Dermis blood vessel endothelial cell (primary cell): ENCODE results near the gene SPEM2. TPM values are rescaled to one million over a fixed set of nuclear protein-coding genes. Genes with fewer than 3 reads are reported as not detected.

Source experiments
- DNase-seq: peaks from one replicate; pipeline ENCODE4 v3.0.0; 2010
- total RNA-seq: library from RNA; depleted of rRNA; stranded (reverse); fragments of >200 nt; gene quantifications from 2 replicates; pipeline ENCODE4 v1.2.3, GENCODE V29; 2014

SPEM2 gene
- total RNA-seq = not detected in 2 replicates

DNA sequence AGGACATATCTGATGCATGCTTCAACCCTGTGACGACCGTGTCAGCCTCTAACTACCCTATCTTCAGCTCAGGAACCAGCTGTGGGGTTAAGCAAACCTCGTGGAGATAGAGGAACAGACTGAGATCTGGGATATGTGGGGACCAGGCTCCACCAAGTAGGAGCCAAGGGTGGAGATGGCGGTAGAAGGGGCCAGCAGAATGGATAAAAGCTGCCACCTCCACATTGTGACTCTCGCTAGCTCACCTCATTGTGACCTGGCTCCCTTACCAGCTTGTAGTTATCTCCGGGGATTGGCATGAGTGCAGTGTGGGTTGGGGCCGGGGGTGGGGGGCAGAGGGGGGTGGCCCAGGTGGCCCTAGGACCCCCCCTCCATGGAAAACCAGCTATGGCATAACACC, at the start of gene SPEM2:
TSS of gene SPEM2 (plus strand) at position 301 of the 400 bp plus-strand sequence. CDS start at position 374, 73 bp downstream.
- DNase-seq = no peak

- no peak for DNase-seq
Measured at GRCh38 chr17:7379134-7379533, 46.3 kb upstream of the SPEM2 start.

GRCh38 chr17:7380321-7380720, 45.1 kb upstream of the SPEM2 start:
- no peak for DNase-seq

DNA sequence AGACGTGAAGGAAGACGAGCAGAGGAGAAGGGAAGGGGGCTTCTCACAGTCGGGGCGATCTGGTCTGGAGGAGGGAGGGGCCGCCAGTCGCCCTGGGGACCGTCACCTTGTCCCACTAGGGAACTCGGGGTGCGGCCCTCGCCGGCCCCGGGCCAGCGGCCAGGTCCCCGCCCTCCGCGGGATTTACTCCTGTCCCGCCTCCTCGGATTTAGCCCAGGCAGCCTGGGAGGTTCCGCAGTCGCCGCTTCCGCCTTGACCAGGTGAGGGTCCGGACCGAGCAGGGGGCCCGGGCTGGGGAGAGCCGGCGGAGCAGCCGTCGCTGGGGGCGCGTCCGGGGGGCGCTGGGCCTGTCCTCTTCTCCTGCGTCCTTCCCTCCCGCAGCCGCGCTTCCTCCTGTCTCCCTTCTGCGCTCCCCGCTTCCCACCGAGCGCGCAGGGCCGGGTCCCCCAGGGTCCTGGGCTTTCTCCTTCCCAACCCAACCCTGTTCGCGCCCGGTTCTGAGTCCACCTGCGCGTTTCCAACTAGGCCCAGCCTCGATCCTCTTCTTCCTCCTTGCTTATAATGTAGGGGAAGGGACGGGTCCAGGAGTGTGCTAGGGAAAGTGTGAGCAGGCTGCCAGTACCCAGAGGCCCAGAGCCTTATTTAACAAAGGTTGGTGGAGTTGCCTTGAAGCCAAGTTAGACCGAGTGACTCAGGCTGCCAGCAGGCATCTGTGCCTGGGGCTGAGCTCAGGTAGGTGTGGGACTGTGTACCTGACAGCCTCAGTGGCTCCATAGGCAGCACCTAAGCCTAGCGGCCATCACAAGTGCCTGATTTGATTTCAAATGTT, 44.3 kb upstream of the SPEM2 start, which contains the start of gene TNK1:
TSS of gene TNK1 (plus strand) at position 235 of the 829 bp plus-strand sequence. CDS start 1,838 bp downstream, outside the sequence.
- no peak for DNase-seq

DNA sequence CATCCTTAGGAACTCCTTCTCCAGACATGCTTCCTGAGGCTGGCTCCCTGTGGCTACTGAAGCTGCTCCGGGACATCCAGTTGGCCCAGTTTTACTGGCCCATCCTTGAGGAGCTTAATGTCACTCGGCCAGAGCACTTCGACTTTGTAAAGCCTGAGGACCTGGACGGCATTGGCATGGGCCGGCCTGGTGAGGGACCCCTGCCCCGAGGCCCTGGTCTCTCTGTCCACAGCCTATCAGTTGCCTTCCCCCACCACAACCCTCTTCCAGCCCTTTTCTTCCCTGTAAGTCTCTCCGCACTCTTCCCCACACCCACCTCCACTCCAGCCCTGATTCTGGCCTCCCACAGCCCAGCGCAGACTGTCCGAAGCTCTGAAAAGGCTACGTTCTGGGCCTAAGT, 42.5 kb upstream of the SPEM2 start:
- no peak for DNase-seq

DNA sequence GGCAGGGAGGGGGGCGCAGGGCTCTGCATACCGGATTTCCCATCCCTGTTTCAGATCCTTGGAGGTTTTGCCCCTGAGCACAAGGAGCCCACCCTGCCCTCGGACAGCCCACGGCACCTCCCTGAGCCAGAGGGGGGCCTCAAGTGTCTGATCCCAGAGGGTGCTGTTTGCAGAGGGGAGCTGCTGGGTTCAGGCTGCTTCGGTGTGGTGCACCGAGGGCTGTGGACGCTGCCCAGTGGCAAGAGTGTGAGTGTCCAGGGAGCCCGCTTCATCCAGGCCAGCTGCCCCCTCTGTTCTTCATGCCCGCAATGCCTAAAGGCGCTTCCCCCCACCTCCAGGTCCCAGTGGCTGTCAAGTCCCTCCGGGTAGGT, 42.1 kb upstream of the SPEM2 start:
- no peak for DNase-seq

GRCh38 chr17:7383742-7384488, 41.5 kb upstream of the SPEM2 start:
- DNase-seq = peak; percentile 45

- no peak for DNase-seq
Measured at GRCh38 chr17:7384489-7385081, 40.8 kb upstream of the SPEM2 start.

- DNase-seq = no peak
Measured at GRCh38 chr17:7388856-7389255, 36.6 kb upstream of the SPEM2 start.

GRCh38 chr17:7389924-7390910, 35.2 kb upstream of the SPEM2 start:
- DNase-seq = no peak

DNA sequence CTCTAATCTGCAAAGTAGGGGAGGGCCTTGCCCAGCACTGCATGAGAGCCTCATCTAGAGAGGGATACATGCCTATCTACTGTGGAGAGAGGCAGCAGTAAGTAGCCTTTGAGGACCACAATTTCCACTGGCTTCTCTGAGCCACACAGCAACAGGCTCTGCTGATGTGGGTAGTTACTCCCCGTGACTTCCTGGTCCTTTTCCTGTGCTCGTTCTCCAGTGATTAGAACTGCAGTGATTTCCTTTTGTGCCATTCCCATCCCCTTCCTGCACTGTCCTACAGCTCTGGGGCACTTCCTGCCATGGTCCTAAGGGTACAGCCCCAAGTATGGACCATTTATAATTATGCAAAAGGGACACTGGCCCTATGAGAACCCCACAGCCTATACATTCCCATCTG, 34.1 kb upstream of the SPEM2 start:
- DNase-seq = peak; percentile 54

- DNase-seq = no peak
Measured at GRCh38 chr17:7392696-7393612, 32.5 kb upstream of the SPEM2 start.

DNA sequence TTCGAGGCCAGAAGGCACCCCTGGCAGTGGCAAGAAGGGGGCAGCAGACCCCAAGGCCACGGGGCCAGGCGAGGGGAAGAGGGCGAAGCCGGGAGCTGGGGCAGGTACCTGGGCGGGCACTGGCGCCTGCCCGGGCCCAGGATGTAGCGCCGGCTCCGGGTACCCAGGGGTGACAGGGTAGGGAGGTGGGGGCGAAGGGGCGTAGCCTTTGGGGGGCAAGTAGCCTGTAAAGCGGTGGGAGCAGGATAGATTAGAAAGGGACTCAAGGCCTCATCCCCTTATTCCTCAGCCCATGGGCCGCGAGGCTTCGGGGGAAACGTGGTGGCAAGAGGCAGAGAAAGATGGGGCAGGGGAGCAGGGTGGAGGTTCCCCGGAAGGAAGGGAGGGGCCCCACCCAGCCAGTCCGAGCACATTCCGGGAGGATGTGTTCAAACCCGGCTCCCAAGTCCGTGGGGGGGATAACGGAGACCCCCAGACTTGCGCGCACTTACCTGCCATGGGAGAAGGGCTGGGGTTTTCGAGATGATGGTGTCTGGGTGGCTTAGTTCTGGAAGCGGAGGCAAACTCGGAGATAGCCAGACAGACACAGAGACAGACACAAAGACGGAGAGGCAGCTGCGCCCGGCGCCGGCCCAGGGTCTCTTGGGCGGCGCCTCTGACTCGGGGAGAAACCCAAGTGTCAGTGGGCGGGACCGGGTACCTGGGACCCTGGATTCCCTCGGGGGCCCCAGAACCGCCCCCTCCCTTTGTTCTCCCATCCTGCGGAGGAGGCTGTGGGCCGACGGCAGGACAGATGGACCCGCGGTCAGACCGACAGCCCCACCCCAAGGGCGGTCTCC, 31.6 kb upstream of the SPEM2 start:
- DNase-seq = peak; percentile 30

DNA sequence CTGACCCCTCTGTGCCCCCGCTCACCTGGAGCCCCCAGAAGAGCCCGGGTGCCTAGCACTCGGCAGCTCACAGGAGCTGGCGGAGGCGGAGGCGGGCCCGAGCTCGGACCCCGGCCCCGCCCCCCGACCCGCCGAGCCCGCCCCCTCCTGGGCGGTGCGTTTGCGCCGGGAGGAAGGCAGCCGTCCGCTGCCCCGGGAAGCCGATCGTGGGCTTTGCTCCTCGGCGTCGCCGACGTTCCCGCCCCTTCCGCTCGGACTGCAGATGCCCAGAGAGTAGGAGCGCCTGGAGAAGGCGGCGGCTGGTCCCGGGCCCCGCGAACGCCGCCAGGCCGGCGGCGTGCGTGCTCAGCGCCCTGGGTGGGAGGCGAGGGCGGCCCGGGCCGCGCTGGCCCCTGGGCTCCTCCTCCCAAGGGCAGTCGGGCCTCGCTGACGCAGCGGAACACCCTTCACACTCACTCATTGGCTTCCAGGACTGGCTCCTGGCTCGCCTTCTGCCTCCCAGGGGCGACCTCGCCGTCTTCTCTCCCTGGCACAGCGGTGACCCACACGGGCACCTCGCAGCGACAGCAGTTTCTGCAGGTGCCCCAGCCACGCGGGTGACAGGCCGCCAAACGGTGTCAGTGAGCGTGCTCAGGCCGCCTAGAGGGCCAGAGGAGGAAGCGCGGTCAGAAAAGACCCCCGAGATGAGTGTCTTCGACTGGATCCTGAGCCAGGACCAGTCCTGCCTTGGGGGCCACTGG, 30.8 kb upstream of the SPEM2 start, which contains the start of gene PLSCR3:
TSS of gene PLSCR3 (minus strand) at position 74 of the 740 bp plus-strand sequence. CDS start 415 bp downstream, outside the sequence.
- DNase-seq = peak; percentile 88

GRCh38 chr17:7396147-7396546, 29.3 kb upstream of the SPEM2 start:
- no peak for DNase-seq

DNA sequence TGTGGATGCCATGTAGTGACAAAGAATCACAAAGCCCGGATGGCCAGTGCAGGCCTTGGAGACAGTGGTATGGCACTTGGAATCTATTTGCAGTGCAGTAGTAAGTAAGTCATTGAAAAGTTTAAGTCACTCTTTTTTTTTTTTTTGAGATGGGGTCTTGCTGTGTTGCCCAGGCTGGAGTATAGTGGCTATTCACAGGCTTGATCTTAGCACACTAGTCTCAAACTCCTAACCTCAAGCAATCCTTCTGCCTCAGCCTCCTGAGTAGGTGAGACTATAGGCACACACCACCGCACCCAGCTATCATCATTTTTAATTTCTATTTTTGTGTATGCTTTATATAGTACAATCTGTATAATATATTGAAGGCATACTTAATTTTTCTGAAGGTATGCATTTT, 26.8 kb upstream of the SPEM2 start:
- no peak for DNase-seq

DNA sequence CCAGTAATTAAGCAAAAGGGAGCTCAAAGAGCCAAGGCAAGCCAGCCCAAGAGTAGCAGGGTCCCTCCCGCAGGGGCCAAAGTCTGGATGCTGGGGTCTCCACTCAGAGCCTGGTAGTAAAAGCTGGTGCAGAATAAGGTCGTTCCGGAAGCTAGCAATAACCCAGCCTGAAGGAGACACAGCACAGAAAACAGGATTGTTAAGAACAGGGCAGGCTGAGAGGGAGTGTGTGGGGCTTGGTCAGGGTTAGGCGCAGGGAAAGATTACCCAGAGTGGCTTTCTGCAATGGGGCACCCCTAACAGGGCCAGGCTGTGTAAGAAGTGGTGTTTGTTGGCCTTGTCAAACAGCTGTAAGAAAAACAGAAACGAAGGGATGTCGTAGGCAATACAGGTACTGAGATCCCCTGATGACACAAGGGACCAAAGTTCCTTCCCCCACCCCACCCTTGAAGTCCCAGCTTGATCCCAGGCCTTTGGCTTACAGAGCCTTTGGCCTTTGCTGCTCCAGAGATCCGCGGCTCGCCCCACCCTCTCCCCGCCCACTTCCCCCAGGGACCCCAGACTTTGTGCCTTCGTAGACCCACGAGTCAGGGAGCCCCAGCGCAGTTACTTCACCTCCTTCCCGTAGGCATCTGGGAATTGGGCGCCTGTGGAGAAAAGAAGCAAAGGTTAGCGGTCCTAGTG, 22.2 kb upstream of the SPEM2 start:
- DNase-seq = no peak

DNA sequence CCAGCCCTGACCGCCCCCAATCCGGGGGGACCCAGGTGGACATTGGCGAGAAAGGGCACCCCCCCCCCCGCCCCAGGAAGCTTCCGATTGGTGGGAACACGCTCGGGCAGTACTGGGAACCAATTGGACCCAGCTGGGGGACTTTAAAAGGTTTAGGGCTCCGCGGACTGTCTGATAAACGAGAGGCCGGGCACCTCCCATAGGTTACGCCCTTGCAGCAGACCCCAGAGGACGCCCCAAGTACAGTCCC, 21.8 kb upstream of the SPEM2 start:
- DNase-seq = no peak
